ENCODE results near the gene MEAF6.

MEAF6 gene

DNA sequence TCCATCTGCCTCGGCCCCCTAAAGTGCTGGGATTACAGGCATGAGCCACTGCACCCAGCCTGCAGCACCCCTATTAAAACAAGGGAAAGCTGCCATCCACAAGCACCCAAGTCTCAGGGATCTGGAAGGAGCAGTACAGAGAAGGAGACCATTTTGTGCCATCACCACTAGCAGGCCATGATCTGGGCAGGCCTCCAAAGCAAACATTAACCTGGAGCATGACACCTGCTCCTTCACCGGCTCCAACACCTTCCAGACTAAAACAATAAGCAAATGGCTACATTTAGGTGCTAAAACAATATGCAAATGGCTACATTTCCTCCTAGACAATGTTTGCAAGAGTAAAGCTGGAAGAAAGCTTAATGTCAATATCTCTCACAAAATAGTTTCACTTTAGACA is 16.7 kb downstream of the MEAF6 start:
- no peak for TF ChIP-seq RAD21 (IDR thresholded peaks at IDR 0.05; ENCODE audit: low read depth)
- no peak for TF ChIP-seq TCF12 (IDR thresholded peaks at IDR 0.05; ENCODE audit: low read depth)
- no peak for TF ChIP-seq CREB1 (IDR thresholded peaks at IDR 0.05; ENCODE audit: low read depth)
- no peak for TF ChIP-seq FOXM1 (IDR thresholded peaks at IDR 0.05; ENCODE audit: borderline replicate concordance, low read depth)
- TF ChIP-seq NFIC (IDR thresholded peaks at IDR 0.05): no peak
- TF ChIP-seq TAF1 (IDR thresholded peaks at IDR 0.05; ENCODE audit: low read depth): no peak
- TF ChIP-seq, protein P1, sequence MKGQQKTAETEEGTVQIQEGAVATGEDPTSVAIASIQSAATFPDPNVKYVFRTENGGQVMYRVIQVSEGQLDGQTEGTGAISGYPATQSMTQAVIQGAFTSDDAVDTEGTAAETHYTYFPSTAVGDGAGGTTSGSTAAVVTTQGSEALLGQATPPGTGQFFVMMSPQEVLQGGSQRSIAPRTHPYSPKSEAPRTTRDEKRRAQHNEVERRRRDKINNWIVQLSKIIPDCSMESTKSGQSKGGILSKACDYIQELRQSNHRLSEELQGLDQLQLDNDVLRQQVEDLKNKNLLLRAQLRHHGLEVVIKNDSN (IDR thresholded peaks at IDR 0.05): no peak
- TF ChIP-seq EP300 (IDR thresholded peaks at IDR 0.05; ENCODE audit: borderline replicate concordance): no peak
- no peak for TF ChIP-seq EGR1 (IDR thresholded peaks at IDR 0.05)
- TF ChIP-seq YY1 (IDR thresholded peaks at IDR 0.05; ENCODE audit: low read depth): no peak
- no peak for TF ChIP-seq TEAD4 (IDR thresholded peaks at IDR 0.05)

DNA sequence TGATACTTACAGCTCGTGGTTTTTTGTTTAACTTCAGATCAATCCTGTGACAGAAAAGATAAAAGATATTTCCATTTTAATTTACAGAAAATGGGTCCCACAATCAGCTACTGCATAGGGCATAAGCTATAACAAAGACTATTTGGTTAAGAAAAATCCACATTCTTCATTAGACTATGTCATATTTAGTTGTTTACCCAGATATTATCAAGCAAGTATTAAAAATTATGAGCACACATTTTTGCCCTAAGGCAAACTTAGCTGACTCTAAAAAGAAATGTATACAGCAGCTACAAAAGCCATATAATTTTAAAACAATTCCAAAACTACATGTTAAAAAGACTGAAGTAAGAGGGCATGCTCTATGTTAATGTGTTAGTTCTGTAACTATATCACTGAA is 18.7 kb downstream of the MEAF6 start:
- TF ChIP-seq CREB1 (IDR thresholded peaks at IDR 0.05; ENCODE audit: low read depth) (no peak), CEBPB (IDR thresholded peaks at IDR 0.05) (no peak), TCF12 (IDR thresholded peaks at IDR 0.05; ENCODE audit: low read depth) (no peak), TEAD4 (IDR thresholded peaks at IDR 0.05) (no peak), ZBTB7A (IDR thresholded peaks at IDR 0.05; ENCODE audit: low read depth) (no peak), FOXM1 (IDR thresholded peaks at IDR 0.05; ENCODE audit: borderline replicate concordance, low read depth) (no peak), NFIC (IDR thresholded peaks at IDR 0.05) (no peak), EGR1 (IDR thresholded peaks at IDR 0.05) (no peak)
- TF ChIP-seq, protein P2, sequence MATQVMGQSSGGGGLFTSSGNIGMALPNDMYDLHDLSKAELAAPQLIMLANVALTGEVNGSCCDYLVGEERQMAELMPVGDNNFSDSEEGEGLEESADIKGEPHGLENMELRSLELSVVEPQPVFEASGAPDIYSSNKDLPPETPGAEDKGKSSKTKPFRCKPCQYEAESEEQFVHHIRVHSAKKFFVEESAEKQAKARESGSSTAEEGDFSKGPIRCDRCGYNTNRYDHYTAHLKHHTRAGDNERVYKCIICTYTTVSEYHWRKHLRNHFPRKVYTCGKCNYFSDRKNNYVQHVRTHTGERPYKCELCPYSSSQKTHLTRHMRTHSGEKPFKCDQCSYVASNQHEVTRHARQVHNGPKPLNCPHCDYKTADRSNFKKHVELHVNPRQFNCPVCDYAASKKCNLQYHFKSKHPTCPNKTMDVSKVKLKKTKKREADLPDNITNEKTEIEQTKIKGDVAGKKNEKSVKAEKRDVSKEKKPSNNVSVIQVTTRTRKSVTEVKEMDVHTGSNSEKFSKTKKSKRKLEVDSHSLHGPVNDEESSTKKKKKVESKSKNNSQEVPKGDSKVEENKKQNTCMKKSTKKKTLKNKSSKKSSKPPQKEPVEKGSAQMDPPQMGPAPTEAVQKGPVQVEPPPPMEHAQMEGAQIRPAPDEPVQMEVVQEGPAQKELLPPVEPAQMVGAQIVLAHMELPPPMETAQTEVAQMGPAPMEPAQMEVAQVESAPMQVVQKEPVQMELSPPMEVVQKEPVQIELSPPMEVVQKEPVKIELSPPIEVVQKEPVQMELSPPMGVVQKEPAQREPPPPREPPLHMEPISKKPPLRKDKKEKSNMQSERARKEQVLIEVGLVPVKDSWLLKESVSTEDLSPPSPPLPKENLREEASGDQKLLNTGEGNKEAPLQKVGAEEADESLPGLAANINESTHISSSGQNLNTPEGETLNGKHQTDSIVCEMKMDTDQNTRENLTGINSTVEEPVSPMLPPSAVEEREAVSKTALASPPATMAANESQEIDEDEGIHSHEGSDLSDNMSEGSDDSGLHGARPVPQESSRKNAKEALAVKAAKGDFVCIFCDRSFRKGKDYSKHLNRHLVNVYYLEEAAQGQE (IDR thresholded peaks at IDR 0.05; ENCODE audit: low read depth): no peak
- TF ChIP-seq, protein P3, sequence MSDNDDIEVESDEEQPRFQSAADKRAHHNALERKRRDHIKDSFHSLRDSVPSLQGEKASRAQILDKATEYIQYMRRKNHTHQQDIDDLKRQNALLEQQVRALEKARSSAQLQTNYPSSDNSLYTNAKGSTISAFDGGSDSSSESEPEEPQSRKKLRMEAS (IDR thresholded peaks at IDR 0.05): no peak
- TF ChIP-seq, protein P1 (IDR thresholded peaks at IDR 0.05): no peak

DNA sequence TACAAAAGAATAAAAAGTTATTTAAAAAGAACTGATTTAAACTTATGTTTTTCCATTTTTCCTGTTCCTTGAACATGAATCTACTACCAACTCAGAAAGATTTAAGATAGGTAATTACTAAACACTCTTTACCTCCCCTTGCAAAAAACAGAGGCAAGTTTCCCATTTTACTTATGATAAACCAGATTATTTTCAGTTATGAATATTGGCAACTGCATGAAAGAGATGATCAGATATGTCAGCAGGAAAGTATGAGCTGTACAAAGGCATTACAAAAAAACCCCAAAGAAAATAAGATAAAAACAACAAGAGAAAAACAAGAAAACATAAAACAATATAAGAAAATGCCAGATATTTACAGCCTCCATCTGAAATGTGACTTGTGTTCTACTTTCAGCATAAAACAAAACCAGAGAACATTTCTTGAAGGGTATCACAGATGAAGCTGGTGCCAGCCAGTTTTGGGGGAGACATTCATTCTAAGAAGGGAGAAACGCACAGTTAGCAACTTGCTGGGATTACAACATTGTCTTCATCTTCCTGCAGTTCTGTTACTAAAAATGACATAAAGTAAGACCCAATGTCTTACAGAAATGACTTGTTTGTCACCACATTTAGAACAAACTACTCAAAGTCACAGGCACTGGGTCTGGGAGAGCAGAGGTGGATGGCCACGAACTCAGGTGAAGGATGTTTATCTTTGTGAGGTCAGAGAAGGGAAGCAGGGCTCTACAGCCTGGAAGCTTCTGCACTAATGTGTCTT is 21.0 kb downstream of the MEAF6 start:
- TF ChIP-seq, protein P1 (IDR thresholded peaks at IDR 0.05): no peak
- TF ChIP-seq ZBTB7A (IDR thresholded peaks at IDR 0.05; ENCODE audit: low read depth): no peak
- TF ChIP-seq EP300 (IDR thresholded peaks at IDR 0.05; ENCODE audit: borderline replicate concordance): no peak
- TF ChIP-seq FOXM1 (IDR thresholded peaks at IDR 0.05; ENCODE audit: borderline replicate concordance, low read depth): no peak
- no peak for TF ChIP-seq CREB1 (IDR thresholded peaks at IDR 0.05; ENCODE audit: low read depth)
- TF ChIP-seq YY1 (IDR thresholded peaks at IDR 0.05; ENCODE audit: low read depth): no peak
- TF ChIP-seq EGR1 (IDR thresholded peaks at IDR 0.05): no peak
- TF ChIP-seq, protein P2 (IDR thresholded peaks at IDR 0.05; ENCODE audit: low read depth): no peak
- no peak for TF ChIP-seq TCF12 (IDR thresholded peaks at IDR 0.05; ENCODE audit: low read depth)

DNA sequence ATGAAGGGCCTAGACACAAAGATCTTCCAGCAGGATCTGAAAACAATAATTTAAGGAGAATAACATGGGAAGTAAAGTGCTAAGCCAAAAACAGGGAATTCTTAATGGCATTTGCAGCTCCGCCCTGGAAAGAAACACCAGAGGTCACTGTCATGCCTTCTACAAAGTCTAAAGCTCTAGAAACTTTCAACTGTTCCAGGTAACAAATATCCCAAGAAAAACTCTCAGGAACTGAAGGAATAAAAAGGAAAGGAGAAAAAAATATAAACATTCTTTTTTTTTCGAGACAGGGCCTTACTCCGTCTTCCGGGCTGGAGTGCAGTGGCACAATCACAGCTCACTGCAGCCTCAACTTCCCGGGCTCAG is 27.0 kb downstream of the MEAF6 start:
- TF ChIP-seq FOXM1 (IDR thresholded peaks at IDR 0.05; ENCODE audit: borderline replicate concordance, low read depth) (no peak), TAF1 (IDR thresholded peaks at IDR 0.05; ENCODE audit: low read depth) (no peak), CREB1 (IDR thresholded peaks at IDR 0.05; ENCODE audit: low read depth) (no peak), NFIC (IDR thresholded peaks at IDR 0.05) (no peak), EGR1 (IDR thresholded peaks at IDR 0.05) (no peak), TEAD4 (IDR thresholded peaks at IDR 0.05) (no peak), RAD21 (IDR thresholded peaks at IDR 0.05; ENCODE audit: low read depth) (no peak), YY1 (IDR thresholded peaks at IDR 0.05; ENCODE audit: low read depth) (no peak), CEBPB (IDR thresholded peaks at IDR 0.05) (no peak)
- TF ChIP-seq, protein P3 (IDR thresholded peaks at IDR 0.05): no peak
- TF ChIP-seq, protein P2 (IDR thresholded peaks at IDR 0.05; ENCODE audit: low read depth): no peak
- TF ChIP-seq, protein P1 (IDR thresholded peaks at IDR 0.05): no peak
